ENCODE results near the gene PRR29. TPM values are rescaled to one million over a fixed set of nuclear protein-coding genes. Genes with fewer than 3 reads are reported as not detected.

PRR29 gene
- total RNA-seq, 1 donor from 2014 or later: 3.7 TPM

DNA sequence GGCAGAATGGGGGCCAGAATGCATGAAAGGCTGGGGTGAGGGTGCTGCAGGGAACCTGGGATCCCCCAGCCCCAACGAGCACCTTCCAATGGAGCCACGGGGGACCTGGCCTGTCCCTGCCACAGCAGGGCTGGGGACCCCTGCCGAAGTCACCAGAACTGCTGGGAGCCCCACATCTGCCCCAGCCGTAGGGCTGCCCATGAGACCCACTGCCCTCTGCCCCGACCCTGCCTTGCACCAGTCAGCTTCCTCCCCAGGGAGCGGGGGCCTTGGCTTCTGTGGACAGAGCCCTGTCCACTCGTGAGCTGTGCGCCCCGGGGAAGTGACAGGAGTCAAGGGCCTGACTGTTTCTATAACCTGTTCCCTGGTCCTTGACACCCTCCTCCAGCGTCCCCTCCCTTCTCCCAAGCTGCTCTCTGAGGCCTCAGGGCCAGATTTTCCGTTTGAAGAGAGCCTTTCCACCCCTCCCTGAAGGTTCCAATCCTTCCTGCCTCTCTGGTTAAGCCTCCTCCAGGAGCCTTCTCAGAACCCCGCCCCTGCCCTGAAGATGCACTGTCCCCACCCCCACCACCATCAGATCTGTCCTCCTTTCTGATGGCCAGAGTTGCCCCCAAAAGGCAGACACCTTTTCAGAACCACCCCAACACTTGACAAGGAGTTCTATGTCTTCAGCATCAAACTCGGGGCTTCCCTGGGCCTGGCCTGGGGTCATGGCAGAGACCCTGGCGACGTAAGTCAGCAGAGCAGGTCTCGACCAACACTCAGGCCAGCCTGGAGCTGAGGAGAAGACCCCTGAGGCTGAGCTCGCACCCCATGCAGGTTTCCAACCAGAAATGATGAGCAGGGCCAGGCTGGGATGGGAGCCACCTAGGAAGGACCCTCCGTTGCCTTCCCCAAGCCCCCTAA, 10.7 kb upstream of the PRR29 start:
- TF ChIP-seq, protein P1, sequence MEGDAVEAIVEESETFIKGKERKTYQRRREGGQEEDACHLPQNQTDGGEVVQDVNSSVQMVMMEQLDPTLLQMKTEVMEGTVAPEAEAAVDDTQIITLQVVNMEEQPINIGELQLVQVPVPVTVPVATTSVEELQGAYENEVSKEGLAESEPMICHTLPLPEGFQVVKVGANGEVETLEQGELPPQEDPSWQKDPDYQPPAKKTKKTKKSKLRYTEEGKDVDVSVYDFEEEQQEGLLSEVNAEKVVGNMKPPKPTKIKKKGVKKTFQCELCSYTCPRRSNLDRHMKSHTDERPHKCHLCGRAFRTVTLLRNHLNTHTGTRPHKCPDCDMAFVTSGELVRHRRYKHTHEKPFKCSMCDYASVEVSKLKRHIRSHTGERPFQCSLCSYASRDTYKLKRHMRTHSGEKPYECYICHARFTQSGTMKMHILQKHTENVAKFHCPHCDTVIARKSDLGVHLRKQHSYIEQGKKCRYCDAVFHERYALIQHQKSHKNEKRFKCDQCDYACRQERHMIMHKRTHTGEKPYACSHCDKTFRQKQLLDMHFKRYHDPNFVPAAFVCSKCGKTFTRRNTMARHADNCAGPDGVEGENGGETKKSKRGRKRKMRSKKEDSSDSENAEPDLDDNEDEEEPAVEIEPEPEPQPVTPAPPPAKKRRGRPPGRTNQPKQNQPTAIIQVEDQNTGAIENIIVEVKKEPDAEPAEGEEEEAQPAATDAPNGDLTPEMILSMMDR (IDR thresholded peaks at IDR 0.05; ENCODE audit: unreplicated experiment): no peak
- no peak for DNase-seq (ENCODE audit: low spot score, unreplicated experiment)
- Mint-ChIP-seq H3K27me3 (peaks cover 45% of the 10 kb centered on the region), H3K27ac (no peak overlapping the region), H3K36me3 (ENCODE audit: insufficient read depth) (peaks cover 3% of the 10 kb centered on the region), H3K4me1 (ENCODE audit: low read depth) (peaks cover 19% of the 10 kb centered on the region), H3K9me3 (ENCODE audit: low read depth) (peaks cover 5% of the 10 kb centered on the region), H3K4me3 (ENCODE audit: low read depth) (no peak overlapping the region)

DNA sequence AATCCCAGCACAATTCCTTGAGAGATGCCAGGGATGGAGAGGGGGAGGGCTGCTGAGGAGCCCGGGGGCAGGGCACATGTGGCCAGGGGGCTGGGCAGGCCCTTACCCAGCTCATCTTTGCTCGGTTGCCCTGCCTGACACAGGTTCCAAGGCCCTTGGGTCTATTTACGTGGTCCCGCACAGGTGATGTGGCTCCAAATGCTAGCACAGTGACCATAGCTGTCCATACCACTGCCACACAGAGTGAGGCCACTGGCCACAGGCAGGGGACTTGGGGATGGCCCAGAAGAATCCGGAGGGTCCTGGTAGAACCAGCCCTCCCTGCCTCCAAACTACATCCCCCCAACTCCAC, 10.0 kb upstream of the PRR29 start:
- H3K27ac Mint-ChIP-seq: no peak overlapping the region
- H3K4me1 Mint-ChIP-seq (ENCODE audit: low read depth): peaks cover 19% of the 10 kb centered on the region
- no peaks in the 10 kb centered on the region for H3K36me3 Mint-ChIP-seq (ENCODE audit: insufficient read depth)
- H3K27me3 Mint-ChIP-seq: peaks cover 49% of the 10 kb centered on the region
- no peaks in the 10 kb centered on the region for H3K9me3 Mint-ChIP-seq (ENCODE audit: low read depth)
- H3K4me3 Mint-ChIP-seq (ENCODE audit: low read depth): no peak overlapping the region
- TF ChIP-seq, protein P1 (IDR thresholded peaks at IDR 0.05; ENCODE audit: unreplicated experiment): no peak
- DNase-seq (ENCODE audit: low spot score, unreplicated experiment): no peak

DNA sequence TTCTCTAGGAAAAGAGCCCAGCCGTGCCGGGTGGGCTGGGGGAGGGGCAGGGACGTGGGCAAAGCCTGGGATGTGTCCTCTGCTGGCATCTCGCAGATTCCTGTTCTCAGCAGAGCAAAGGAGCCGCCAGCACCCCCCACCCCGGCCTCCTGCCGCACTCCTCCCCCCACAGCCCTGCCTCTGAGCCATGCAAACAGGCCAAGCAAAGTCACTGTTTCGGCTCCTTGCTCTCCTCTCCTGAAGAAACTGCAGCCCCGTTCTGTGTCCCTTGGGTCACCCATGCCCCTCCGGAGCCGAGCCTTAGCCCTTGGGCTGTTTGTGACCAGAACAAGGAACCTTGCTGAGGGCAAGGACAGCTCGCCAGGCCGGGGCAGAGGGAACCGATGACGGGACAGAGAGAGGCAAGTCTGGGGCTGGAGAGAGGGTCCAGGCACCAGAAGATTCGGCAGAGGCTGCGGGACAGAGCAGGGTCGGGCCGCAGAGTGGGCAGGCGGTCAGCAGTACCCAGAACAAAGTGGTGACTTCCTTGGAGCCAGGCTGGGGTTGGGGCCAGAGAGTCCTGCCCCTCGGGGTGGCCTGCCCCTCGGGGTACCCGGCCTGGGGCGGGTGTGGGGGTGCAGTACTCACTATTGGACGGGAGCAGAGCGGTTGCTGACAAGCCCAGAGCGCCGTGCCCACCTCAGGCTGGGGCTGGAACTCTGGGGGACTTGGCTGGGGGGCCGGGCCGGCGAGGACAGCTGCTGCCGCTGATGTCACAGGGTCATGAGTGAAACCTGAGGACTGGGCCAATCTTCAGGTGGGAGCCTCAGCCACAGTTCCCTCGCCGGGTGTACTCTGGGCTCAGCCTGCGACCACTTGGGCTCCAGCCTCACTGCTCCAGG, 9.2 kb upstream of the PRR29 start:
- Mint-ChIP-seq H3K36me3 (ENCODE audit: insufficient read depth) (no peaks in the 10 kb centered on the region), H3K27me3 (peaks cover 55% of the 10 kb centered on the region), H3K4me1 (ENCODE audit: low read depth) (peaks cover 19% of the 10 kb centered on the region), H3K4me3 (ENCODE audit: low read depth) (no peak overlapping the region), H3K27ac (no peak overlapping the region), H3K9me3 (ENCODE audit: low read depth) (no peaks in the 10 kb centered on the region)
- TF ChIP-seq, protein P1 (IDR thresholded peaks at IDR 0.05; ENCODE audit: unreplicated experiment): no peak
- no peak for DNase-seq (ENCODE audit: low spot score, unreplicated experiment)

DNA sequence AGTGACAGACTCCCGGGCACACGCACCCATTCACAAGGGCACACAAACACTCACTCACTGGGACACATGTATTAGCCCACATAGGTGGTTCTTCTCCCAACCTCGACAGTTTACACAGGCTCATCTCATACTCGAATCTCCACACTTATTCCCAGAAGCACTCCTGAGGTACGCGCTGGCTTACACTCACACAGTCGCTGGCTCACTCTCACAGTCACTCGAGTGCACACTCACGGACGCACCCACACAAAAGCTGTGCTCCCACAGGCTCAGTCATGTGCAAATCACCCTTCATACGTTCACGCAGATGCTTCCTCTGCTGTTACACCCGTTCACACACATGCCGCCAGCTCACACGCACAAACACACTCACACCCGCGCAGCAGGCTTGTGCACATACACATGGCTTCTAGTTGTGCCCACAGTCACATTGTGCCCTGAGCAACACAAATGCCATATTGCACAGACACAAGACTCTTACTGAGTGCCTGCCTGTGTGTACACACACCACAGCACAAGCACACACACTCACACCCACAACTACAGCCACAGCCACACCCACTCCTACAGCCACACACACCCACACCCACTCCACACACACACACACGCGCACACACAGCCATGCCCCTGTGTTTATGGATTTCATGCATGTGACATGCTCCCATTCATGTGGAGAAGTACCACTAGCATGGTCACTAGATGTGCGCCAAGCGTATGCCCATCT, 8.4 kb upstream of the PRR29 start:
- Mint-ChIP-seq H3K4me1 (ENCODE audit: low read depth) (peaks cover 19% of the 10 kb centered on the region), H3K9me3 (ENCODE audit: low read depth) (no peaks in the 10 kb centered on the region), H3K36me3 (ENCODE audit: insufficient read depth) (no peaks in the 10 kb centered on the region), H3K27ac (no peak overlapping the region), H3K4me3 (ENCODE audit: low read depth) (no peak overlapping the region), H3K27me3 (peaks cover 56% of the 10 kb centered on the region)
- TF ChIP-seq, protein P1 (IDR thresholded peaks at IDR 0.05; ENCODE audit: unreplicated experiment): no peak
- DNase-seq (ENCODE audit: low spot score, unreplicated experiment): no peak

DNA sequence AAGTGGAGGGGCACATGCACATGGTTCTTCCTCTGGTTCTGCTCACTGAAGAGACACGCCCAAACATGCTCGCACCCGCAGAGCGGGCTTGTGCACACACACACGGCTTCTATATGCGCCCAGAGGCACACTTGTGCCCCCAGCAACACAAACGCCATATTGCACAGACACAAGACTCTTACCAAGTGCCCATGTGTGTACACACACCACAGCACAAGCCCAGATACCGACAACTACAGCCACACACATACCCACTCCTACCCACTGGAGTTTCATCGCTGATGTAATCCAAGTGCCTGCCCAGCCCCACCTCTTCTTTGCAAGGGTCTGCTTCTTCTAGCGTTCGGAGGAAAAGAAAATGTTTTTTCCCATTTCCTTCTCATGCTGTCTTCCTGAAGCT, 6.5 kb upstream of the PRR29 start:
- H3K9me3 Mint-ChIP-seq (ENCODE audit: low read depth): no peaks in the 10 kb centered on the region
- H3K36me3 Mint-ChIP-seq (ENCODE audit: insufficient read depth): no peaks in the 10 kb centered on the region
- peaks cover 66% of the 10 kb centered on the region for H3K27me3 Mint-ChIP-seq
- peaks cover 17% of the 10 kb centered on the region for H3K4me1 Mint-ChIP-seq (ENCODE audit: low read depth)
- TF ChIP-seq, protein P1 (IDR thresholded peaks at IDR 0.05; ENCODE audit: unreplicated experiment): no peak
- DNase-seq (ENCODE audit: low spot score, unreplicated experiment): no peak
- no peak overlapping the region for H3K27ac Mint-ChIP-seq
- H3K4me3 Mint-ChIP-seq (ENCODE audit: low read depth): no peak overlapping the region

Data from progenitor cell of endocrine pancreas (in vitro differentiated cells).